DMS153 treated with DMSO at 0.1 percent for 48 hours (cell line): ENCODE results near the gene SMU1.

Experiments used
- DNase-seq: peaks from one replicate; lab custom pipeline; 2025; ENCODE audit not compliant: unreplicated experiment; lab: John Stamatoyannopoulos, UW

SMU1 gene

GRCh38 chr9:33046061-33046460 lies 30.4 kb downstream of the SMU1 start:
- no peak for DNase-seq

- DNase-seq: peak; percentile 58
Measured at GRCh38 chr9:33044677-33045282, 31.7 kb downstream of the SMU1 start.

GRCh38 chr9:33044162-33044673 lies 32.3 kb downstream of the SMU1 start:
- peak; percentile 77 for DNase-seq

GRCh38 chr9:33043671-33044070 lies 32.8 kb downstream of the SMU1 start:
- no peak for DNase-seq

GRCh38 chr9:33042473-33042872 lies 34.0 kb downstream of the SMU1 start:
- DNase-seq: no peak

GRCh38 chr9:33041432-33042188 lies 34.9 kb downstream of the SMU1 start:
- no peak for DNase-seq

GRCh38 chr9:33040792-33041431 lies 35.6 kb downstream of the SMU1 start:
- no peak for DNase-seq

- DNase-seq: no peak
Measured at GRCh38 chr9:33032865-33033264, 43.6 kb downstream of the SMU1 start.

- DNase-seq: no peak
Measured at GRCh38 chr9:33032292-33032691, 44.2 kb downstream of the SMU1 start.

- no peak for DNase-seq
Measured at GRCh38 chr9:33030285-33030684, 46.2 kb downstream of the SMU1 start.

- no peak for DNase-seq
Measured at GRCh38 chr9:33029231-33029786, 47.2 kb downstream of the SMU1 start.

- peak; percentile 30 for DNase-seq
Measured at GRCh38 chr9:33025572-33026342, 50.7 kb downstream of the SMU1 start.

- peak; percentile 87 for DNase-seq
Measured at GRCh38 chr9:33024966-33025571, 51.4 kb downstream of the SMU1 start, which contains the start of gene DNAJA1. Gene DNAJA1, plus strand, starts transcription at chr9:33025273. Its CDS starts 1,212 bp downstream, at chr9:33026485.

- DNase-seq: no peak
Measured at GRCh38 chr9:33024126-33024965, 52.1 kb downstream of the SMU1 start.

- no peak for DNase-seq
Measured at GRCh38 chr9:33023661-33024060, 52.8 kb downstream of the SMU1 start.

- DNase-seq: no peak
Measured at GRCh38 chr9:33022755-33023154, 53.7 kb downstream of the SMU1 start.

GRCh38 chr9:33022303-33022702 lies 54.2 kb downstream of the SMU1 start:
- no peak for DNase-seq

GRCh38 chr9:33019797-33020196 lies 56.7 kb downstream of the SMU1 start:
- DNase-seq: no peak

GRCh38 chr9:33017283-33018041 lies 59.0 kb downstream of the SMU1 start:
- DNase-seq: no peak
